Gastroesophageal sphincter (tissue), 3 donors: ENCODE data around the gene RIC1.
"Not testable (repeated sequence)": the region's sequence is repeated elsewhere in the genome, so short reads cannot be mapped to it uniquely, and the experiment has no call there.

Experiments
- POLR2A ChIP-seq, 2 donors: fragments of 450-650 bp; IDR thresholded peaks; one replicate each; pipeline ENCODE4 v1.6.1; 2017; ENCODE audit warnings: antibody characterized with exemption in 2 of 2, mild to moderate bottlenecking in 2 of 2, moderate library complexity in 1 of 2
- TF ChIP-seq, protein P1 (sequence below), 4 experiments: fragments of 200-600 bp in 2 of 4; fragments of 450-650 bp in 2 of 4; sonication (generic) in 1 of 4; IDR thresholded peaks; one replicate each; pipeline ENCODE4 v1.5.1; 2017 to 2019; ENCODE audit warnings: antibody characterized with exemption in 4 of 4, mild to moderate bottlenecking in 2 of 4, moderate library complexity in 2 of 4

DNA sequence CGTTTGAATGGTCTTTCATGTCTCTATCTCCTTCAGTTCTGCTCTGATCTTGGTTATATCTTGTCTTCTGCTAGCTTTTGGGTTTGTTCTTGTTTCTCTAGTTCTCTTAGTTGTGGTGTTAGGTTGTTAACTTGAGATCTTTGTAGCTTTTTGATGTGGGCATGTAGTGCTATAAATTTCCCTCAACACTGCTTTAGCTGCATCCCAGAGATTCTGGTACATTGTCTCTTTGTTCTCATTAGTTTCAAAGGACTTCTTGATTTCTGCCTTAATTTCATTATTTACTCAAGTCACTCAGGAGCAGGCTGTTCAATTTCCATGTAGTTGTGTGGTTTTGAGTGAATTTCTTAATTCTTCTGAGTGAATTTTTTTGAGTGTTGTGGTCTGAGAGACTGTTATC is 33.9 kb downstream of the RIC1 start:
- TF ChIP-seq, protein P1, sequence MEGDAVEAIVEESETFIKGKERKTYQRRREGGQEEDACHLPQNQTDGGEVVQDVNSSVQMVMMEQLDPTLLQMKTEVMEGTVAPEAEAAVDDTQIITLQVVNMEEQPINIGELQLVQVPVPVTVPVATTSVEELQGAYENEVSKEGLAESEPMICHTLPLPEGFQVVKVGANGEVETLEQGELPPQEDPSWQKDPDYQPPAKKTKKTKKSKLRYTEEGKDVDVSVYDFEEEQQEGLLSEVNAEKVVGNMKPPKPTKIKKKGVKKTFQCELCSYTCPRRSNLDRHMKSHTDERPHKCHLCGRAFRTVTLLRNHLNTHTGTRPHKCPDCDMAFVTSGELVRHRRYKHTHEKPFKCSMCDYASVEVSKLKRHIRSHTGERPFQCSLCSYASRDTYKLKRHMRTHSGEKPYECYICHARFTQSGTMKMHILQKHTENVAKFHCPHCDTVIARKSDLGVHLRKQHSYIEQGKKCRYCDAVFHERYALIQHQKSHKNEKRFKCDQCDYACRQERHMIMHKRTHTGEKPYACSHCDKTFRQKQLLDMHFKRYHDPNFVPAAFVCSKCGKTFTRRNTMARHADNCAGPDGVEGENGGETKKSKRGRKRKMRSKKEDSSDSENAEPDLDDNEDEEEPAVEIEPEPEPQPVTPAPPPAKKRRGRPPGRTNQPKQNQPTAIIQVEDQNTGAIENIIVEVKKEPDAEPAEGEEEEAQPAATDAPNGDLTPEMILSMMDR (IDR thresholded peaks at IDR 0.05), result not testable (repeated sequence)
- TF ChIP-seq POLR2A (IDR thresholded peaks at IDR 0.05), result not testable (repeated sequence)
